IMR-90 (cell line): ENCODE results near the gene POMGNT1. TPM values are rescaled to one million over a fixed set of nuclear protein-coding genes. Genes with fewer than 3 reads are reported as not detected.

ENCODE experiments used
- ATAC-seq: fragments of 200-7000 bp; cut with Tn5 transposase; 2 replicates; pipeline ENCODE4 v1.9.1; 2020; ENCODE audit warnings: low read depth, mild to moderate bottlenecking, moderate library complexity
- BruUV-seq: library from RNA; stranded (reverse); fragments of 400-500 nt; replicated peaks from 2 replicates; lab custom pipeline; 2021; lab: Mats Ljungman, UMichigan
- CTCF ChIA-PET: fragments of 300-600 bp; formaldehyde crosslinking; extraction: SDS; loops from one replicate; lab custom pipeline; 2021; ENCODE audit warnings: antibody characterized with exemption; lab: Yijun Ruan, JAX
- POLR2A ChIA-PET: fragments of 300-600 bp; sonication (Branson Sonifier 250); formaldehyde crosslinking; loops from one replicate; lab custom pipeline; 2022; ENCODE audit warnings: antibody characterized with exemption; ENCODE audit not compliant: unreplicated experiment; lab: Charles Lee
- DNase-seq: peaks from one replicate; pipeline ENCODE4 v3.0.0; 2013
- H2AFZ ChIP-seq: replicated peaks from 2 replicates; pipeline ENCODE3; 2013; ENCODE audit warnings: low read length, mild to moderate bottlenecking; ENCODE audit not compliant: poor library complexity
- H2AK5ac ChIP-seq: 2 replicates; pipeline ENCODE4 v1.6.1; 2013; ENCODE audit warnings: low read depth, low read length, inconsistent platforms
- H2AK9ac ChIP-seq: replicated peaks from 2 replicates; pipeline ENCODE3; 2013; ENCODE audit warnings: mild to moderate bottlenecking, low read depth, low read length, moderate library complexity; ENCODE audit not compliant: poor library complexity
- H2BK120ac ChIP-seq: 2 replicates; pipeline ENCODE4 v1.6.1; 2013; ENCODE audit warnings: low read depth, low read length, inconsistent platforms
- H2BK15ac ChIP-seq: 3 replicates; pipeline ENCODE4 v1.6.1; 2013; ENCODE audit warnings: low read depth, low read length, inconsistent platforms
- H2BK20ac ChIP-seq: 2 replicates; pipeline ENCODE4 v1.6.1; 2013; ENCODE audit warnings: low read depth, mild to moderate bottlenecking, inconsistent platforms, low read length, moderate library complexity
- H2BK5ac ChIP-seq: 2 replicates; pipeline ENCODE4 v1.6.1; 2013; ENCODE audit warnings: mild to moderate bottlenecking, low read depth, low read length, inconsistent platforms; ENCODE audit not compliant: poor library complexity, severe bottlenecking
- H3K14ac ChIP-seq: replicated peaks from 2 replicates; pipeline ENCODE4 v1.6.1; 2013; ENCODE audit warnings: low read depth, low read length, inconsistent platforms
- H3K18ac ChIP-seq: 2 replicates; pipeline ENCODE4 v1.6.1; 2013; ENCODE audit warnings: low read depth, low read length, control low read depth
- H3K23ac ChIP-seq: 2 replicates; pipeline ENCODE4 v1.6.1; 2013; ENCODE audit warnings: low read depth, low read length, inconsistent platforms
- H3K27ac ChIP-seq: 2 replicates; pipeline ENCODE4 v1.5.1; 2013; ENCODE audit warnings: mild to moderate bottlenecking, control low read depth, low read length; ENCODE audit not compliant: insufficient read depth
- H3K27me3 ChIP-seq: 2 replicates; pipeline ENCODE4 v1.6.1; 2013; ENCODE audit warnings: low read length; ENCODE audit not compliant: control insufficient read depth, insufficient read depth
- H3K36me3 ChIP-seq: 2 replicates; pipeline ENCODE4 v1.6.1; 2013; ENCODE audit warnings: low read length, mixed read lengths; ENCODE audit not compliant: control insufficient read depth, insufficient read depth
- H3K4ac ChIP-seq: 2 replicates; pipeline ENCODE4 v1.6.1; 2013; ENCODE audit warnings: low read depth, low read length, inconsistent platforms
- H3K4me1 ChIP-seq: 2 replicates; pipeline ENCODE4 v1.6.1; 2013; ENCODE audit warnings: low read length, mixed read lengths; ENCODE audit not compliant: control insufficient read depth, insufficient read depth
- H3K4me2 ChIP-seq: 2 replicates; pipeline ENCODE4 v1.6.1; 2013; ENCODE audit warnings: low read depth, mild to moderate bottlenecking, control low read depth, low read length, moderate library complexity
- H3K4me3 ChIP-seq: 2 replicates; pipeline ENCODE4 v1.5.1; 2013; ENCODE audit warnings: low read depth, mild to moderate bottlenecking, control low read depth, low read length, moderate library complexity; ENCODE audit not compliant: insufficient read depth
- H3K56ac ChIP-seq: 2 replicates; pipeline ENCODE4 v1.6.1; 2013; ENCODE audit warnings: low read length, inconsistent platforms; ENCODE audit not compliant: insufficient read depth; ENCODE audit errors: extremely low read depth
- H3K79me1 ChIP-seq, 2 experiments: 2 replicates each; pipeline ENCODE4 v1.6.1; 2013; ENCODE audit warnings: low read length in 2 of 2, inconsistent platforms in 1 of 2, low read depth in 1 of 2
- H3K9ac ChIP-seq: 2 replicates; pipeline ENCODE4 v1.6.1; 2013; ENCODE audit warnings: low read depth, low read length, control low read depth
- H3K9me1 ChIP-seq: 2 replicates; pipeline ENCODE4 v1.6.1; 2013; ENCODE audit warnings: low read length, inconsistent platforms; ENCODE audit not compliant: insufficient read depth
- H3K9me3 ChIP-seq: 2 replicates; pipeline ENCODE4 v1.6.1; 2013; ENCODE audit warnings: low read length; ENCODE audit not compliant: control insufficient read depth, insufficient read depth
- H4K20me1 ChIP-seq: 2 replicates; pipeline ENCODE4 v1.6.1; 2013; ENCODE audit warnings: low read length, inconsistent platforms; ENCODE audit not compliant: insufficient read depth
- H4K5ac ChIP-seq: 2 replicates; pipeline ENCODE4 v1.6.1; 2013; ENCODE audit warnings: mild to moderate bottlenecking, low read depth, low read length, control low read depth
- H4K8ac ChIP-seq, 2 experiments: 2 replicates each; pipeline ENCODE4 v1.6.1; 2013; ENCODE audit warnings: low read depth in 2 of 2, low read length in 2 of 2, control low read depth in 1 of 2, inconsistent platforms in 1 of 2
- H4K91ac ChIP-seq: 2 replicates; pipeline ENCODE4 v1.6.1; 2013; ENCODE audit warnings: low read depth, low read length, inconsistent platforms; ENCODE audit not compliant: insufficient read depth
- BHLHE40 ChIP-seq: fragments of 150-350 bp; IDR thresholded peaks from 2 replicates; pipeline ENCODE4 v1.6.1; 2016; ENCODE audit warnings: mild to moderate bottlenecking, low read depth, low read length
- FOS ChIP-seq: fragments of 150-350 bp; IDR thresholded peaks from 2 replicates; pipeline ENCODE4 v1.6.1; 2016; ENCODE audit warnings: low read depth, low read length
- MAZ ChIP-seq: IDR thresholded peaks from 2 replicates; pipeline ENCODE4 v1.6.1; 2012; ENCODE audit warnings: low read depth, mild to moderate bottlenecking, low read length, improper control_type of control experiment, moderate library complexity, borderline replicate concordance
- RCOR1 ChIP-seq: IDR thresholded peaks from 2 replicates; pipeline ENCODE4 v1.6.1; 2012; ENCODE audit warnings: mild to moderate bottlenecking, low read length, improper control_type of control experiment; ENCODE audit not compliant: insufficient replicate concordance
- USF2 ChIP-seq: fragments of 150-350 bp; IDR thresholded peaks from 2 replicates; pipeline ENCODE4 v1.6.1; 2017; ENCODE audit warnings: mild to moderate bottlenecking, antibody characterized with exemption, low read length, low read depth
- WGBS, 2 experiments: methylation state at CpG; one replicate each; pipeline versions ENCODE4 v1.1.5 to v1.1.7; 2013; ENCODE audit warnings: missing lambda C conversion rate in 2 of 2; ENCODE audit not compliant: insufficient read length in 1 of 2; ENCODE audit errors: extremely low coverage in 2 of 2; 5-methylcytosine and 5-hydroxymethylcytosine counted together
- dilution Hi-C: fragments of 300-500 bp; cut with HindIII; formaldehyde crosslinking; loops from one replicate; pipeline ENCODE4 v1.14.3; 2018; ENCODE audit warnings: low sequenced_read_pairs; ENCODE audit not compliant: unreplicated experiment
- in situ Hi-C: fragments of 300-500 bp; cut with MboI; formaldehyde crosslinking; loops from 3 replicates; pipeline ENCODE4 v1.14.3; 2019; ENCODE audit warnings: low sequenced_read_pairs, inconsistent platforms, mixed read lengths
- intact Hi-C: fragments of 100-400 bp; cut with micrococcal nuclease; formaldehyde crosslinking; loops from 2 replicates; pipeline ENCODE4 v1.10.0; 2022
- polyA plus RNA-seq, 3 experiments: library from polyadenylated mRNA; depleted of rRNA; stranded (reverse); fragments of >200 nt; gene quantifications; 2 replicates each; pipeline ENCODE4 v1.2.3, GENCODE V29; 2012; ENCODE audit warnings: low replicate concordance in 1 of 3
- total RNA-seq: library from RNA; depleted of rRNA; stranded (reverse); fragments of >200 nt; gene quantifications from 2 replicates; pipeline ENCODE4 v1.2.3, GENCODE V29; 2012

POMGNT1 gene
- total and polyA plus RNA-seq, 2 of the 4 experiments (the other 2 are of a cell fraction), result 54.8 to 65.3 TPM

GRCh38 chr1:46157916-46158311 is 40.3 kb downstream of the POMGNT1 start:
- Histone ChIP-seq H3K4me2 (no peak overlapping the region), H2AK9ac (no peak overlapping the region), H2BK20ac (no peak overlapping the region), H3K4ac (no peak overlapping the region), H3K27me3 (no peaks in the 10 kb centered on the region; the same call in 1 of the 2 replicates), H3K9ac (no peak overlapping the region), H2AFZ (no peak overlapping the region), H3K4me3 (no peak overlapping the region), H3K27ac (no peak overlapping the region), H3K36me3 (no peaks in the 10 kb centered on the region), H4K20me1 (no peaks in the 10 kb centered on the region), H2AK5ac (no peak overlapping the region), H4K8ac (no peak overlapping the region), H3K14ac (no peak overlapping the region), H3K56ac (no peak overlapping the region), H3K23ac (no peak overlapping the region), H4K91ac (no peak overlapping the region), H2BK120ac (no peak overlapping the region), H2BK5ac (no peak overlapping the region), H3K9me1 (no peaks in the 10 kb centered on the region; the same call in 1 of the 2 replicates), H2BK15ac (no peak overlapping the region), H4K5ac (no peak overlapping the region), H3K4me1 (peaks cover 2% of the 10 kb centered on the region; the same call in 1 of the 2 replicates), H3K18ac (no peak overlapping the region), H3K79me1 (no peaks in the 10 kb centered on the region), H3K9me3 (no peaks in the 10 kb centered on the region)
- WGBS, 2 experiments, result no CpG with 5 or more reads among the region's 1 CpG
- no TSS peak for BruUV-seq
- DNase-seq, result no peak
- TF ChIP-seq RCOR1, result no peak
- TF ChIP-seq FOS, result no peak
- TF ChIP-seq BHLHE40, result no peak
- no peak for TF ChIP-seq USF2
- TF ChIP-seq MAZ, result no peak
- ChIA-PET POLR2A (no interaction called here), CTCF (interaction anchor here (0.7 to 1.0 kb wide), 2 partner anchors 12 to 15 kb away, joined by 3 read pairs; no protein-coding TSS in a partner anchor)
- ATAC-seq, result no peak
- in situ Hi-C loops (no loop called here), dilution Hi-C loops (no loop called here), intact Hi-C loops (no loop called here)
